GM23248 (cell line): Measurements from ENCODE around the gene HMOX1. TPM values are rescaled to one million over a fixed set of nuclear protein-coding genes. Genes with fewer than 3 reads are reported as not detected.

Experiments used
- DNase-seq: peaks from one replicate; pipeline ENCODE4 v3.0.0-alpha.2; 2015
- H2AFZ ChIP-seq: fragments of 200-600 bp; sonication (generic); 2 replicates; pipeline ENCODE4 v1.6.1; 2016; ENCODE audit warnings: antibody characterized with exemption
- H3F3A ChIP-seq: fragments of 200-600 bp; sonication (generic); 2 replicates; pipeline ENCODE4 v1.6.1; 2016; ENCODE audit warnings: mild to moderate bottlenecking, antibody characterized with exemption, mixed run types; ENCODE audit not compliant: insufficient read depth
- H3K27ac ChIP-seq: fragments of 200-600 bp; sonication (generic); 2 replicates; pipeline ENCODE4 v1.5.1; 2016; ENCODE audit warnings: mild to moderate bottlenecking
- H3K27me3 ChIP-seq: fragments of 200-600 bp; sonication (generic); replicated peaks from 2 replicates; pipeline ENCODE4 v1.6.1; 2016; ENCODE audit warnings: mild to moderate bottlenecking; ENCODE audit not compliant: insufficient read depth
- H3K36me3 ChIP-seq: fragments of 200-600 bp; sonication (generic); 2 replicates; pipeline ENCODE4 v1.6.1; 2016; ENCODE audit warnings: low read depth, mild to moderate bottlenecking
- H3K4me1 ChIP-seq: fragments of 200-600 bp; sonication (generic); 2 replicates; pipeline ENCODE4 v1.6.1; 2016; ENCODE audit warnings: mild to moderate bottlenecking; ENCODE audit not compliant: insufficient read depth
- H3K4me2 ChIP-seq: fragments of 200-600 bp; sonication (generic); one replicate; pipeline ENCODE4 v1.6.1; 2016; ENCODE audit warnings: mild to moderate bottlenecking; ENCODE audit not compliant: unreplicated experiment
- H3K4me3 ChIP-seq: fragments of 200-600 bp; sonication (generic); 2 replicates; pipeline ENCODE4 v1.5.1; 2016; ENCODE audit warnings: mild to moderate bottlenecking
- H3K79me2 ChIP-seq: fragments of 200-600 bp; sonication (generic); 2 replicates; pipeline ENCODE4 v1.6.1; 2016; ENCODE audit warnings: mild to moderate bottlenecking; ENCODE audit not compliant: insufficient read depth
- H3K9ac ChIP-seq: fragments of 200-600 bp; sonication (generic); 2 replicates; pipeline ENCODE4 v1.6.1; 2016; ENCODE audit warnings: mild to moderate bottlenecking
- H3K9me2 ChIP-seq: fragments of 200-600 bp; sonication (generic); 2 replicates; pipeline ENCODE4 v1.6.1; 2016; ENCODE audit warnings: mixed run types, mild to moderate bottlenecking, moderate library complexity; ENCODE audit not compliant: insufficient read depth
- H3K9me3 ChIP-seq: fragments of 200-600 bp; sonication (generic); one replicate; pipeline ENCODE4 v1.6.1; 2017; ENCODE audit warnings: low read depth
- H4K20me1 ChIP-seq: fragments of 200-600 bp; sonication (generic); 2 replicates; pipeline ENCODE4 v1.6.0; 2016; ENCODE audit not compliant: insufficient read depth
- EZH2 ChIP-seq: fragments of 200-600 bp; sonication (generic); IDR thresholded peaks from 2 replicates; pipeline ENCODE4 v1.6.1; 2018; ENCODE audit warnings: antibody characterized with exemption, mild to moderate bottlenecking; ENCODE audit not compliant: insufficient read depth, poor library complexity, severe bottlenecking
- EZH2phosphoT487 ChIP-seq: fragments of 200-600 bp; sonication (generic); IDR thresholded peaks from 2 replicates; pipeline ENCODE4 v1.6.1; 2018; ENCODE audit warnings: antibody characterized with exemption, moderate library complexity, mild to moderate bottlenecking, low read depth; ENCODE audit not compliant: insufficient read depth
- WGBS, 2 experiments: methylation state at CpG; one replicate each; pipeline ENCODE4 v1.1.6; 2015 to 2017; ENCODE audit warnings: low lambda C conversion rate in 2 of 2, low coverage in 1 of 2; ENCODE audit errors: missing lambda C conversion rate in 2 of 2; 5-methylcytosine and 5-hydroxymethylcytosine counted together
- in situ Hi-C: fragments of 300-500 bp; cut with MboI; formaldehyde crosslinking; loops from 2 replicates; pipeline ENCODE4 v1.15.0; 2020
- polyA plus RNA-seq: library from polyadenylated mRNA; unstranded; fragments of >200 nt; fragmentation: Nextera tagmentation; extraction: Ambion mirVana; gene quantifications from 2 replicates; pipeline ENCODE4 v1.2.1, GENCODE V29; 2016
- total RNA-seq: library from RNA; depleted of rRNA; stranded (reverse); fragments of >200 nt; shearing (Covaris generic); gene quantifications from 2 replicates; pipeline ENCODE4 v1.2.3, GENCODE V29; 2014

HMOX1 gene
- total and polyA plus RNA-seq, 2 experiments from 2014 or later = 44.3 to 82.9 TPM

DNA sequence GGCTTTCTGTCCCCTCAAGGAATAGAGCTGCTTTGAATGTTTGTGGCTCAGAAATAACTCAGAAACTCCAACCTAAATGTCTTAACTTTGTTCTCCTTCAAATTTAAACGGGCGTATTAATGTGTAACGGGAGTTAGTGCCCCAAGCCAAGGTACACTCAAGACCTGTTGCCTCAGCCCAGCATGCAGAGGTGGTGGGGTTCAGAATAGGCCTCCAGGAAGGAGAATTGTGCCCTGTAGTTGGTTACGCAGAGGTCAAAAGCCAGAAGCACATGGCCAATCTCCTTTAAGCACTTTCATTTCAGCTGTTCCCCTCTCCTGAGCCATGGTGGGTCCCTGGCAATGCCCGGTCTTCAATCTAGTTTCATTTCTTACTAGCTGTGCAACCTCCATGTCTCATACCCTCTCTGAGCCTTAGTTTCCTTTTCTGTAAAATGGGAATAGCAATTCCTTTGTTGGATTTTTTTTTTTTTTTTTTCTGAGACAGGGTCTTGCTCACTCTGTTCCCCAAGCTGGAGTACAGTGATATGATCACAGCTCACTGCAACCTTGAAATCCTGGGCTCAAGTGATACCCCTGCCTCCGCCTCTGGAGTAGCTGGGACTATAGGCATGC, 4.2 kb downstream of the HMOX1 start:
- peak overlapping the region; percentile 3 for H3K4me2 ChIP-seq
- H3K9me3 ChIP-seq = no peaks in the 10 kb centered on the region
- TF ChIP-seq EZH2 (no peak), EZH2phosphoT487 (no peak)
- H4K20me1 ChIP-seq = no peaks in the 10 kb centered on the region
- no peaks in the 10 kb centered on the region for H3K9me2 ChIP-seq
- H3K36me3 ChIP-seq = peaks cover 56% of the 10 kb centered on the region
- peaks cover 53% of the 10 kb centered on the region for H3K79me2 ChIP-seq
- no peak overlapping the region for H3K4me3 ChIP-seq
- no peak overlapping the region for H3K27ac ChIP-seq
- H3K4me1 ChIP-seq = peaks cover 13% of the 10 kb centered on the region
- 84 to 87% methylated on average over 6 of the region's 6 CpGs for WGBS, 2 experiments
- peaks cover 71% of the 10 kb centered on the region for H3F3A ChIP-seq
- H2AFZ ChIP-seq = no peak overlapping the region
- in situ Hi-C loops = no loop called here
- DNase-seq = no peak
- H3K9ac ChIP-seq = no peak overlapping the region
- no peaks in the 10 kb centered on the region for H3K27me3 ChIP-seq

DNA sequence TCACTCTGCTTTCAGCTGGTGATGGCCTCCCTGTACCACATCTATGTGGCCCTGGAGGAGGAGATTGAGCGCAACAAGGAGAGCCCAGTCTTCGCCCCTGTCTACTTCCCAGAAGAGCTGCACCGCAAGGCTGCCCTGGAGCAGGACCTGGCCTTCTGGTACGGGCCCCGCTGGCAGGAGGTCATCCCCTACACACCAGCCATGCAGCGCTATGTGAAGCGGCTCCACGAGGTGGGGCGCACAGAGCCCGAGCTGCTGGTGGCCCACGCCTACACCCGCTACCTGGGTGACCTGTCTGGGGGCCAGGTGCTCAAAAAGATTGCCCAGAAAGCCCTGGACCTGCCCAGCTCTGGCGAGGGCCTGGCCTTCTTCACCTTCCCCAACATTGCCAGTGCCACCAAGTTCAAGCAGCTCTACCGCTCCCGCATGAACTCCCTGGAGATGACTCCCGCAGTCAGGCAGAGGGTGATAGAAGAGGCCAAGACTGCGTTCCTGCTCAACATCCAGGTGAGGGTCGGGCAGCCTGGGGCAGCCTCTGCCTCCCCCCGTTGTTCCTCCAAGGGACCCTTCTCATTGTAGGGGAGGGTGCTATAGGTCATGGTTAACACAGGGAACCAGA, 5.9 kb downstream of the HMOX1 start:
- no peak overlapping the region for H3K4me3 ChIP-seq
- H3K4me1 ChIP-seq = peaks cover 7% of the 10 kb centered on the region
- peaks cover 73% of the 10 kb centered on the region for H3F3A ChIP-seq
- no peak overlapping the region for H2AFZ ChIP-seq
- peaks cover 39% of the 10 kb centered on the region for H3K79me2 ChIP-seq
- no peaks in the 10 kb centered on the region for H3K9me2 ChIP-seq
- no peaks in the 10 kb centered on the region for H3K9me3 ChIP-seq
- H3K27me3 ChIP-seq = no peaks in the 10 kb centered on the region
- 86 to 89% methylated on average over 19 of the region's 19 CpGs for WGBS, 2 experiments
- H3K4me2 ChIP-seq = no peak overlapping the region
- no peak overlapping the region for H3K27ac ChIP-seq
- TF ChIP-seq EZH2 (no peak), EZH2phosphoT487 (no peak)
- no peaks in the 10 kb centered on the region for H4K20me1 ChIP-seq
- DNase-seq = no peak
- no peak overlapping the region for H3K9ac ChIP-seq
- H3K36me3 ChIP-seq = peaks cover 64% of the 10 kb centered on the region
- in situ Hi-C loops = no loop called here

DNA sequence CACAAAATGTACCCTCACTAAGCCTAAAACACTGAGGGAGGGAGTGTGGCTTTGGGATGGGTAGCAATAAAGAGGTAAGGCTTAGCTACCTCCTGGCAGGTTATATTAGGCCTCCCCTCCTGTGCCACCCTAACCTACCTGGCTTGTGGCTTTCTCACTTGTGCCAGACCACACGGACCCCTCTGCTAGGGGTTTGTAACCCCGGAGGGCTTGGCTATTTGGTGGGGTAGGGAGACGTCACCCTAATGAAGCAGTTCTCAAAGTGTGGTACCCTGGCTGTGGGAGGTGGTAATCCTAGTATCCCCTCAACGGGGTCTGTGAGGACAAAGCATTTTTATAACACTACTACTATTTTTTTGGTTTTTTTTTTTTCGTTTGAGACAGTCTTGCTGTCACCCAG, 10.0 kb downstream of the HMOX1 start:
- no peak overlapping the region for H3K9ac ChIP-seq
- H3K9me3 ChIP-seq = no peaks in the 10 kb centered on the region
- H3K27ac ChIP-seq = no peak overlapping the region
- no peaks in the 10 kb centered on the region for H3K4me1 ChIP-seq
- no peak overlapping the region for H3K4me2 ChIP-seq
- H3F3A ChIP-seq = peaks cover 81% of the 10 kb centered on the region
- H3K9me2 ChIP-seq = no peaks in the 10 kb centered on the region
- no peak for DNase-seq
- peaks cover 60% of the 10 kb centered on the region for H3K36me3 ChIP-seq
- in situ Hi-C loops = no loop called here
- WGBS, 2 experiments = 84% methylated on average over 4 to 5 of the region's 5 CpGs
- H4K20me1 ChIP-seq = no peaks in the 10 kb centered on the region
- no peak overlapping the region for H2AFZ ChIP-seq
- no peak overlapping the region for H3K4me3 ChIP-seq
- 0 out of 2 replicates have a peak, but pooled peaks cover 4% of the 10 kb centered on the region for H3K79me2 ChIP-seq
- TF ChIP-seq EZH2 = no peak
- no peak for TF ChIP-seq EZH2phosphoT487
- no peaks in the 10 kb centered on the region for H3K27me3 ChIP-seq

- no peak overlapping the region for H3K27ac ChIP-seq
- no peak overlapping the region for H3K4me3 ChIP-seq
- H3K79me2 ChIP-seq = no peaks in the 10 kb centered on the region
- H3K36me3 ChIP-seq = peaks cover 45% of the 10 kb centered on the region
- H3F3A ChIP-seq = peaks cover 82% of the 10 kb centered on the region
- H3K9me2 ChIP-seq = no peaks in the 10 kb centered on the region
- no peak overlapping the region for H2AFZ ChIP-seq
- no peaks in the 10 kb centered on the region for H3K9me3 ChIP-seq
- in situ Hi-C loops = no loop called here
- no peak overlapping the region for H3K9ac ChIP-seq
- 86 to 100% methylated on average over 1 to 2 of the region's 2 CpGs for WGBS, 2 experiments
- H3K27me3 ChIP-seq = no peaks in the 10 kb centered on the region
- H3K4me1 ChIP-seq = no peaks in the 10 kb centered on the region
- no peak for DNase-seq
- TF ChIP-seq EZH2 (no peak), EZH2phosphoT487 (no peak)
- H4K20me1 ChIP-seq = no peaks in the 10 kb centered on the region
- H3K4me2 ChIP-seq = no peak overlapping the region
Measured at GRCh38 chr22:35392357-35392756, 11.5 kb downstream of the HMOX1 start.
